H1 (cell line): ENCODE measurements around the gene CCDC171. TPM values are rescaled to one million over a fixed set of nuclear protein-coding genes. Genes with fewer than 3 reads are reported as not detected.

Source experiments
- CTCF ChIA-PET: fragments of 300-600 bp; sonication (Branson Sonifier 250); formaldehyde crosslinking; loops from one replicate; lab custom pipeline; 2021; ENCODE audit not compliant: partially characterized antibody; lab: Charles Lee
- POLR2A ChIA-PET: fragments of 300-600 bp; sonication (Branson Sonifier 250); formaldehyde crosslinking; loops from one replicate; lab custom pipeline; 2021; ENCODE audit warnings: inconsistent platforms; ENCODE audit not compliant: partially characterized antibody; lab: Charles Lee
- DNase-seq, 2 experiments: peaks; one replicate each; pipeline versions ENCODE4 v3.0.0 to v3.0.0-alpha.2; 2010 to 2022; ENCODE audit warnings: low spot score in 2 of 2, low read depth in 1 of 2, mixed read lengths in 1 of 2
- FAIRE-seq: peaks from 2 replicates; lab custom pipeline; 2011; peaks lifted over from hg19 to GRCh38; lab: Jason Lieb, UNC
- H2AFZ ChIP-seq: 2 replicates; pipeline ENCODE4 v1.8.1; 2012; ENCODE audit warnings: low read length, inconsistent platforms
- H2AK5ac ChIP-seq: 2 replicates; pipeline ENCODE4 v1.6.1; 2013; ENCODE audit warnings: low read depth, low read length
- H2BK120ac ChIP-seq: replicated peaks from 2 replicates; pipeline ENCODE3; 2013; ENCODE audit warnings: low read depth, low read length, inconsistent platforms
- H2BK12ac ChIP-seq: 2 replicates; pipeline ENCODE4 v1.6.1; 2013; ENCODE audit warnings: low read depth, low read length
- H2BK15ac ChIP-seq: 2 replicates; pipeline ENCODE4 v1.6.1; 2013; ENCODE audit warnings: low read length
- H2BK20ac ChIP-seq: 2 replicates; pipeline ENCODE4 v1.6.1; 2013; ENCODE audit warnings: low read length
- H2BK5ac ChIP-seq: 2 replicates; pipeline ENCODE4 v1.6.1; 2013; ENCODE audit warnings: low read depth, low read length
- H3K14ac ChIP-seq: 2 replicates; pipeline ENCODE4 v1.6.1; 2013; ENCODE audit warnings: inconsistent platforms; ENCODE audit not compliant: insufficient read length
- H3K18ac ChIP-seq: 2 replicates; pipeline ENCODE4 v1.6.1; 2013; ENCODE audit warnings: low read length; ENCODE audit errors: extremely low read depth
- H3K23ac ChIP-seq: 2 replicates; pipeline ENCODE4 v1.6.1; 2013; ENCODE audit warnings: inconsistent platforms; ENCODE audit not compliant: insufficient read length
- H3K23me2 ChIP-seq: 2 replicates; pipeline ENCODE4 v1.6.1; 2013; ENCODE audit warnings: low read depth, low read length
- H3K27ac ChIP-seq: 2 replicates; pipeline ENCODE4 v1.6.1; 2011; ENCODE audit warnings: low read depth, low read length, inconsistent platforms
- H3K27me3 ChIP-seq, 4 experiments: replicated peaks in 1 of 4; 1 replicate in 1 of 4; 2 replicates in 3 of 4; pipeline versions ENCODE4 v1.6.1 to v1.8.1; 2011 to 2013; ENCODE audit warnings: low read length in 3 of 4, mild to moderate bottlenecking in 3 of 4, inconsistent platforms in 2 of 4, mixed read lengths in 2 of 4, moderate library complexity in 1 of 4; ENCODE audit not compliant: control insufficient read depth in 3 of 4, insufficient read depth in 3 of 4; ENCODE audit errors: extremely low read depth in 1 of 4
- H3K36me3 ChIP-seq, 4 experiments: 2 replicates each; pipeline versions ENCODE4 v1.6.1 to v1.8.1; 2011 to 2013; ENCODE audit warnings: mild to moderate bottlenecking in 4 of 4, low read length in 3 of 4, moderate library complexity in 2 of 4, control low read depth in 1 of 4, inconsistent platforms in 1 of 4; ENCODE audit not compliant: insufficient read depth in 4 of 4, control insufficient read depth in 2 of 4
- H3K4ac ChIP-seq: replicated peaks from 2 replicates; pipeline ENCODE3; 2013; ENCODE audit warnings: low read length, low read depth, mixed read lengths, inconsistent platforms; ENCODE audit not compliant: insufficient read length
- H3K4me1 ChIP-seq, 4 experiments: replicated peaks in 1 of 4; 1 replicate in 1 of 4; 2 replicates in 3 of 4; pipeline versions ENCODE4 v1.6.1 to v1.8.1; 2011 to 2013; ENCODE audit warnings: low read length in 3 of 4, inconsistent platforms in 2 of 4, mixed read lengths in 1 of 4; ENCODE audit not compliant: insufficient read depth in 4 of 4, control insufficient read depth in 3 of 4
- H3K4me2 ChIP-seq, 2 experiments: 2 replicates each; pipeline versions ENCODE4 v1.6.1 to v1.8.1; 2011 to 2013; ENCODE audit warnings: low read depth in 2 of 2, low read length in 2 of 2, control low read depth in 1 of 2, inconsistent platforms in 1 of 2, mild to moderate bottlenecking in 1 of 2; ENCODE audit not compliant: insufficient read depth in 1 of 2
- H3K4me3 ChIP-seq, 4 experiments: fragments of 200-600, 300-600 bp in 1 of 4; sonication (generic), shearing (Covaris generic), sonication (Bioruptor Twin) in 1 of 4; 2 replicates each; pipeline versions ENCODE4 v1.5.1 to v1.8.1; 2011 to 2016; ENCODE audit warnings: low read length in 4 of 4, low read depth in 3 of 4, control low read depth in 2 of 4, inconsistent platforms in 2 of 4, mild to moderate bottlenecking in 2 of 4, mixed read lengths in 1 of 4, moderate library complexity in 1 of 4; ENCODE audit not compliant: insufficient read depth in 2 of 4; ENCODE audit errors: extremely low read depth in 1 of 4
- H3K56ac ChIP-seq: replicated peaks from 2 replicates; pipeline ENCODE3; 2013; ENCODE audit warnings: low read depth, mild to moderate bottlenecking, mixed read lengths, low read length, inconsistent platforms; ENCODE audit not compliant: insufficient read length
- H3K79me1 ChIP-seq: 2 replicates; pipeline ENCODE4 v1.6.1; 2013; ENCODE audit warnings: low read depth, low read length, control low read depth
- H3K79me2 ChIP-seq, 2 experiments: 2 replicates each; pipeline versions ENCODE4 v1.6.1 to v1.8.1; 2012 to 2013; ENCODE audit warnings: low read length in 2 of 2, mild to moderate bottlenecking in 2 of 2, inconsistent platforms in 1 of 2; ENCODE audit not compliant: insufficient read depth in 2 of 2, control insufficient read depth in 1 of 2
- H3K9ac ChIP-seq, 4 experiments: replicated peaks in 1 of 4; 1 replicate in 1 of 4; 2 replicates in 3 of 4; pipeline versions ENCODE4 v1.6.1 to v1.8.1; 2011 to 2013; ENCODE audit warnings: low read depth in 3 of 4, low read length in 3 of 4, control low read depth in 2 of 4, mild to moderate bottlenecking in 2 of 4, moderate library complexity in 2 of 4, inconsistent platforms in 1 of 4; ENCODE audit errors: extremely low read depth in 1 of 4
- H3K9me3 ChIP-seq, 2 experiments: 2 replicates each; pipeline versions ENCODE4 v1.6.1 to v1.8.1; 2012 to 2013; ENCODE audit warnings: mild to moderate bottlenecking in 2 of 2, moderate library complexity in 2 of 2, control low read depth in 1 of 2, inconsistent platforms in 1 of 2, low read depth in 1 of 2, low read length in 1 of 2, mixed read lengths in 1 of 2; ENCODE audit not compliant: insufficient read depth in 2 of 2
- H4K20me1 ChIP-seq, 2 experiments: replicated peaks in 1 of 2; 2 replicates each; pipeline versions ENCODE3 to v1.8.1; 2011 to 2013; ENCODE audit warnings: inconsistent platforms in 2 of 2, low read length in 2 of 2, mild to moderate bottlenecking in 1 of 2; ENCODE audit not compliant: insufficient read depth in 2 of 2, control insufficient read depth in 1 of 2
- H4K5ac ChIP-seq: 2 replicates; pipeline ENCODE4 v1.6.1; 2013; ENCODE audit warnings: low read length, low read depth, mixed read lengths, inconsistent platforms; ENCODE audit not compliant: insufficient read length
- H4K8ac ChIP-seq: 2 replicates; pipeline ENCODE4 v1.8.0; 2013; ENCODE audit warnings: mild to moderate bottlenecking, moderate library complexity, low read length, inconsistent platforms; ENCODE audit not compliant: insufficient read depth; ENCODE audit errors: extremely low read depth
- H4K91ac ChIP-seq: replicated peaks from 2 replicates; pipeline ENCODE3; 2013; ENCODE audit warnings: low read length, mixed read lengths, inconsistent platforms; ENCODE audit not compliant: insufficient read length
- BRCA1 ChIP-seq: IDR thresholded peaks from 2 replicates; pipeline ENCODE4 v1.6.1; 2012; ENCODE audit warnings: low read depth, low read length, improper control_type of control experiment
- CBX8 ChIP-seq: fragments of 300-800, 300-1000 bp; sonication (generic); IDR thresholded peaks from 2 replicates; pipeline ENCODE4 v1.7.1; 2016; ENCODE audit warnings: low read depth, low read length, borderline replicate concordance
- CHD2 ChIP-seq: IDR thresholded peaks from 2 replicates; pipeline ENCODE4 v1.6.1; 2012; ENCODE audit warnings: low read length, improper control_type of control experiment
- GABPA ChIP-seq: IDR thresholded peaks from 2 replicates; pipeline ENCODE4 v1.6.1; 2011; ENCODE audit warnings: mild to moderate bottlenecking, low read length, moderate library complexity, borderline replicate concordance; ENCODE audit not compliant: insufficient read depth
- HDAC2 ChIP-seq, 2 experiments: fragments of 300-600 bp in 1 of 2; sonication (generic) in 1 of 2; IDR thresholded peaks; 2 replicates each; pipeline ENCODE4 v1.6.1; 2011 to 2012; ENCODE audit warnings: low read depth in 2 of 2, low read length in 2 of 2, mild to moderate bottlenecking in 2 of 2, moderate library complexity in 2 of 2, borderline replicate concordance in 1 of 2, inconsistent platforms in 1 of 2
- KDM1A ChIP-seq: fragments of 200-600, 300-600 bp; sonication (generic); IDR thresholded peaks from 2 replicates; pipeline ENCODE4 v1.7.1; 2016; ENCODE audit warnings: mild to moderate bottlenecking, low read length, borderline replicate concordance
- NRF1 ChIP-seq: IDR thresholded peaks from 2 replicates; pipeline ENCODE4 v1.6.1; 2011; ENCODE audit warnings: mild to moderate bottlenecking, low read depth, low read length, improper control_type of control experiment
- RFX5 ChIP-seq: IDR thresholded peaks from 2 replicates; pipeline ENCODE4 v1.6.1; 2011; ENCODE audit warnings: low read depth, low read length, improper control_type of control experiment, borderline replicate concordance
- SP2 ChIP-seq: IDR thresholded peaks from 2 replicates; pipeline ENCODE4 v1.6.1; 2012; ENCODE audit warnings: mild to moderate bottlenecking, low read length, inconsistent platforms
- SP4 ChIP-seq: IDR thresholded peaks from 2 replicates; pipeline ENCODE4 v1.6.1; 2012; ENCODE audit warnings: low read length, inconsistent platforms
- TCF12 ChIP-seq: IDR thresholded peaks from 2 replicates; pipeline ENCODE4 v1.6.1; 2011; ENCODE audit warnings: low read depth, mild to moderate bottlenecking, low read length
- WGBS, 2 experiments: shearing (Covaris generic) in 1 of 2; methylation state at CpG; one replicate each; pipeline versions ENCODE4 v1.1.6 to v1.1.7; 2013 to 2015; ENCODE audit warnings: low lambda C conversion rate in 2 of 2, mixed read lengths in 2 of 2, inconsistent platforms in 1 of 2, low coverage in 1 of 2, missing lambda C conversion rate in 1 of 2; ENCODE audit not compliant: insufficient replicate concordance in 2 of 2, insufficient coverage in 1 of 2, insufficient read length in 1 of 2; ENCODE audit errors: extremely low coverage in 1 of 2, missing lambda C conversion rate in 1 of 2; 5-methylcytosine and 5-hydroxymethylcytosine counted together
- polyA plus RNA-seq, 7 experiments: library from polyadenylated mRNA; depleted of rRNA in 3 of 7; stranded (reverse) in 5 of 7; unstranded in 2 of 7; fragments of >200 nt in 5 of 7; fragments of 200-250 nt in 2 of 7; gene quantifications; 1 replicate in 5 of 7; 2 replicates in 1 of 7; 4 replicates in 1 of 7; pipeline versions ENCODE4 v1.2.1 to v1.2.3, GENCODE V29; 2011 to 2013; ENCODE audit warnings: missing spikeins in 2 of 7, mixed read lengths in 2 of 7
- total RNA-seq: library from RNA; stranded (reverse); fragmentation: NEBNext Ultra II Directional; extraction: Animal tissue kit (Norgen Biotek cat#: 25700); gene quantifications from 2 replicates; pipeline ENCODE4 v1.2.1, GENCODE V29; 2021

Gene CCDC171
- total and polyA plus RNA-seq, 2 of the 8 experiments (the other 6 are each of a cell fraction or from before 2014, with no cell fraction given): 0.83 to 2.3 TPM

GRCh38 chr9:15842051-15842450, 289.2 kb downstream of the CCDC171 start:
- POLR2A ChIA-PET: no interaction called here
- Histone ChIP-seq H3K14ac (no peak overlapping the region), H2BK15ac (no peak overlapping the region), H4K5ac (no peak overlapping the region), H3K4me3 (no peak overlapping the region), H3K23me2 (no peaks in the 10 kb centered on the region), H2BK20ac (no peak overlapping the region), H3K79me1 (no peaks in the 10 kb centered on the region), H3K56ac (no peak overlapping the region), H2AK5ac (no peak overlapping the region), H2AFZ (no peak overlapping the region), H3K9ac (no peak overlapping the region), H3K36me3 (no peaks in the 10 kb centered on the region), H3K4me1 (no peaks in the 10 kb centered on the region), H2BK120ac (no peak overlapping the region), H2BK12ac (no peak overlapping the region), H3K18ac (no peak overlapping the region), H2BK5ac (no peak overlapping the region), H4K20me1 (no peaks in the 10 kb centered on the region), H4K91ac (no peak overlapping the region), H4K8ac (no peak overlapping the region), H3K9me3 (no peaks in the 10 kb centered on the region), H3K27me3 (no peaks in the 10 kb centered on the region), H3K79me2 (no peaks in the 10 kb centered on the region), H3K4me2 (no peak overlapping the region), H3K27ac (no peak overlapping the region), H3K23ac (no peak overlapping the region), H3K4ac (no peak overlapping the region)
- FAIRE-seq (no peak), DNase-seq (no peak)
- CTCF ChIA-PET: interaction anchor here (0.6 to 0.7 kb wide), 2 partner anchors 32 to 291 kb away, joined by 3 read pairs; no protein-coding TSS in a partner anchor
- TF ChIP-seq HDAC2 (IDR thresholded peaks at IDR 0.05; ENCODE audit: borderline replicate concordance in 1 of 2, low read depth in 2 of 2, low read length in 2 of 2): no peak
- no peak for TF ChIP-seq NRF1
- no peak for TF ChIP-seq SP2
- no peak for TF ChIP-seq CHD2
- TF ChIP-seq CBX8: no peak
- TF ChIP-seq GABPA: no peak
- TF ChIP-seq SP4: no peak
- TF ChIP-seq RFX5: no peak
- no peak for TF ChIP-seq BRCA1
- no peak for TF ChIP-seq KDM1A
- TF ChIP-seq TCF12: no peak
- WGBS, 2 experiments: 88% methylated on average over 3 of the region's 3 CpGs; no CpG with 5 or more reads in 1 of the 2 experiments
